Putamen (tissue), 1 donor: ENCODE measurements around the gene ARHGEF1.
"Not testable (repeated sequence)": the region's sequence is repeated elsewhere in the genome, so short reads cannot be mapped to it uniquely, and the experiment has no call there.

Experiments
- DNase-seq: peaks from one replicate; pipeline ENCODE4 v3.0.0-alpha.2; 2016; ENCODE audit warnings: low spot score

Gene ARHGEF1

DNA sequence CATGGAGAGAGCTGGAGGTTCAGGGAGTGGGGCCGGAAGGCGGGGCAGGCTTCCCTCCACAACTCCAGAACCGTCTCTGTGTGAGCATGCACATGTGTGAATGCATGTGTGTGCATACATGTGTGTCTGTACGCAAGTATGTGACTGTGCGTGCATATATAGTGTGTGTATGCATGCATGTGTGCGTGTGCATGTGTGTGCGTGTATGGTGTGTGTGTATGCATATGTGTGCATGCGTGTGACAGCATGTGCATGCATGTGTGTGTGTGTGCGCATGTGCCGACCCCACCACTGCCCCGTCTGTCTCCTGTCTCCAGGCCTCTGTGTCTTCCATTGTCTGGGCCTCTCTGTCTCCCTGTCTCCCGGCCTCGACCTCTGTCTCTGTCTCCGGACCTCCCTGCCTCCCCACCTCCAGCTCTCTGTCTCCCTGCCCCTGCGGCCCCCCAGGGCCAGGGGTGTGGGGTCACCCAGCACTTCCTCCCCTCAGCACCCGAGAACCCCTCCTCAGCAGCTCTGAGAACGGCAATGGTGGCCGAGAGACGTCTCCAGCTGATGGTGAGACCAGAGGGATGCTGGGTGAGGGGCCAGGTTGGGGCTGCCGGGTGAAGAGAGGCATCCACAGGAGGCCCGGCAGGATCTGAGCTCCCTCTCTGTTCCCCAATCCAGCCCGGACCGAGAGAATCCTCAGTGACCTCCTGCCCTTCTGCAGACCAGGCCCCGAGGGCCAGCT is 22.5 kb downstream of the ARHGEF1 start:
- DNase-seq: no peak

DNA sequence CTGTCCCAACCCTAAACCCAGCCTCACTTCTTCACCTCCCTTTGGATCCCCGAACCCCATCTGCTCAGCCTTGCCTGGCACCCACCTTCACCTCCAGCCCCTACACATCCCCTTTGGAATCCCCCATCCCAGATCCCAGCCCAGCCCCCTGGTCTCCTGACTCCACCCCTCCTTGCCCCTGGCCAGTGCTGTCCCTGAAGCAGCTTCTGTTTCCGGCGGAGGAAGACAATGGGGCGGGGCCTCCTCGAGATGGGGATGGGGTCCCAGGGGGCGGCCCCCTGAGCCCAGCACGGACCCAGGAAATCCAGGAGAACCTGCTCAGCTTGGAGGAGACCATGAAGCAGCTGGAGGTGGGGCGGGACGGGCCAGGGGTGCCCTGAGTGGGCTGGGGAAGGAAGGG is 23.3 kb downstream of the ARHGEF1 start:
- DNase-seq: no peak

DNA sequence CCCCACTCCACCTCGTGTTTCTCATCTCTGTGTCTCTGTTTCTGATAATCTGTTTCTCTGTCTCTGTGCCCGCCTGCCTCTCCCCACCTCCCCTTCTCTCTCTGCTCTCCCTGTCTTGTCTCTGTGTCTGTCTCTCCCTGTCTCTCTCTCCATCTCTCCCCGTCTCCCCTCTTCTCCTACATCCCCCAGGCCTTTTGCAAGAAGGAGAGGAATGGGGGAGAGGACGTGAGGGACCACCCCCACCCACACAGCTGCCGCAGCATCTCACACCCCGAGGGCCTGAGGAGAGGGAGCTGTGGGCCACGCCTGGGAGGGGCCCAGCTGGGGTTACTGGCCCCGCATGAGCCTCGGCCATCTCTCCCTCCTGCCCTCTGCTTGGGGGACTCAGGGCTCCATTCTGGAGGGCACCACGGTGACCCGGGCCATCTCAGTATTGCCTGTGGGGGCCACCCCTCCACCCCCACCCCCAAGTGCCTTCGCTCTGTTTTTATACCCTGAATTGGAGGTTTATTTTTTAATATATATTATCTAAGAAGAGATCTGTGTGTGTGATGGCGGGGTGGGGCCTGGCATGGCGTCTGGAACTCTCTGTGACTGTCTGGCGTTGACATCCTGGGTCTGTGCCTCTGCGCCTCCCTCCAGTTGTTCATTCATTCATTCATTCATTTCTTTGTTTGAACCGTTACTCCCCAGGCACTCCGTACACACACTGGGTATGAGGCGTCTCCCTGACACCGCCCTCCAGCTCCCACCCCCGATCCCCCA is 24.1 kb downstream of the ARHGEF1 start:
- DNase-seq: no peak

- DNase-seq: no peak
Measured at GRCh38 chr19:41907994-41908615, 25.1 kb downstream of the ARHGEF1 start.

GRCh38 chr19:41908724-41909464 is 25.9 kb downstream of the ARHGEF1 start:
- DNase-seq: no peak

DNA sequence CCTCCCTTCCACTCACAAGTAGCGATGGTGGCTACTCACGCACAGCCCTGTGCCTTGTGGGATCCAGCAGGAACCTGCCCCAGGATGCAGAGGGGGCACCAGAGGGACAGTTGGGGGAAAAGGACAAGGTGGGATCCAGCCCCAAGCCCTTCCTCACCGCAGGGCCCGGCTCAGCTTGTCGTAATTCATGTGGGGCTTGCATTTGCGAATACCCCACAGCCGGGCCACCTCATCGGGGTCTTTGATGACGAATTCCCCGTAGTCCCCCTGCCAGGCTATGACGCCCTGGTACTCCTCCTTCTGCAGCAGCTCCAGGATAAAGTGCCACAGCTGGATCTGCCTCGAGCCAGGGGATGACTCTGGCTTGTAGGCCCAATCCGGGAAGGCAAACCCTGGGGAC is 26.7 kb downstream of the ARHGEF1 start:
- no peak for DNase-seq

DNA sequence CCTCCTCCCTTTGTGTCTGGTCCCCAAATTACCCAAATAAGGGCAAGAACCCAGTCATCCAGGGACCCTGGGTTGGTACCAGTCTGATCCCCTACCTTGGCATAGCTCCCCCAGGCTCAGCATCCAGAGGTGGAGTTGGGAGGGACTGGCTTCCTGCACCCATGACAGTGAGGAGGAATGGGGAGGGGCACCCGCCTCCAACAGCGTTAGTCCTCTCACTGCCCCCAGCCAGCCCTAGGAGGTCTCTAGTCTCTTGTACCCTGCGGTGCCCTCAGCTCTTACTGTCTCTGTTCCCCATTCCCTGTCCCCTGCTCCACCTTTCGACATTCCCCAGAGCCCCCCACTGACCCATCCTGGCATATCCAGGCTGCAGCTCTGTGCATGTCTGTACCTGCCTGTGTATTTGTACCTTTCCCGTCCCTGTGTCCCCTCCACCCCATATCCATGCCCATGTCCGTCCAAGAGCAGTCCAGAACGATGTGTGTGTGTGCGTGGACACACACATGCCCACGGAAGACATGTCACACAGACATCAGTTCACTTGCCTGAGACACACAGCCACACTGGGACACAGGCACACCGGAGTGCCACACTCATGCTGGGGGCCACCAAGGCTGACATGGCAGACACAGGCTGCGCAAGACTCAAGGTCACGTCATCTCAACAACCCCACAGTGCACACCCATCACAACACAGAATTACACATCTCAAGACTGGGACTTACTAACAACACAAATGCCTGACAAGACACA is 27.4 kb downstream of the ARHGEF1 start:
- no peak for DNase-seq

- DNase-seq: no peak
Measured at GRCh38 chr19:41910992-41911888, 28.3 kb downstream of the ARHGEF1 start.

DNA sequence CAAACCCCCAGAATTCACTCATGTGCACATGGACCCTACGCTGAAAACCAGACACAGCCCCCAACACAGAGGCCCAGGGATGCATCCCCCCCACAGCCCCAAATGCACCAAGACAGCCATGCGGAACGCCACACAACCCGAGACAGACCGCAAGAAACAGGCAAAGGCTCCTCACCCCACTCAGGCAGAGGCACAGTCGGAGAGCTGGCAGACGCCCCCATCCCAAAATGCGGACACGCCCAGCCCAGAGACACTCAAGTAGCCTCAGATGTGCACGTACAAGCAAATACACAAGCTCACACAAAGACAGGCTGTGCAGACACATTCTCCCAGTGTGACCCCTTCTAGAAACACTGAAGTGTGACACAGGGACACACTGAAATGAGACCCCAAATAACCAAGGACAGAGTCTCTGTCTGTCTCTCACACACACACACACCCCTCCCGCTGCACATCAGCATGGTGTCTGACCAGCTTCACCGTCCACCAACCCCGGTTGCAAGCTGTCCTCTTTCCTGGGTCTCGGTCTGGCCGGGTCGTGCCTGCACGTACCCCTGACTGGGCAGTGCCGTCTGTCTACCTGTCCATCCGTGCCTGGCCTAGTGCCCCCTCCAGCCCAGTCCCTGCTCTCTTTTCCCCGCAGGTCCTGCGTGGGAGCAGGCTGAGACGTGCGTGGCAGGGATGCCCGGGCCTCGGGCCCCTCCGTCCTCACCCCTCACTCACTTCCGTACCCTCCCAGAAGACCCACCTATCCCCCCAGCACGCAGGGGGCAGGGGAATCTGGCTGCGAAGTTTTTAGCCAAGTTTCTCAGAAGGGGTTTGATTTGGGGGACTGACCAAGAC is 29.1 kb downstream of the ARHGEF1 start:
- DNase-seq: no peak

GRCh38 chr19:41912899-41913537 is 30.0 kb downstream of the ARHGEF1 start:
- DNase-seq: no peak

DNA sequence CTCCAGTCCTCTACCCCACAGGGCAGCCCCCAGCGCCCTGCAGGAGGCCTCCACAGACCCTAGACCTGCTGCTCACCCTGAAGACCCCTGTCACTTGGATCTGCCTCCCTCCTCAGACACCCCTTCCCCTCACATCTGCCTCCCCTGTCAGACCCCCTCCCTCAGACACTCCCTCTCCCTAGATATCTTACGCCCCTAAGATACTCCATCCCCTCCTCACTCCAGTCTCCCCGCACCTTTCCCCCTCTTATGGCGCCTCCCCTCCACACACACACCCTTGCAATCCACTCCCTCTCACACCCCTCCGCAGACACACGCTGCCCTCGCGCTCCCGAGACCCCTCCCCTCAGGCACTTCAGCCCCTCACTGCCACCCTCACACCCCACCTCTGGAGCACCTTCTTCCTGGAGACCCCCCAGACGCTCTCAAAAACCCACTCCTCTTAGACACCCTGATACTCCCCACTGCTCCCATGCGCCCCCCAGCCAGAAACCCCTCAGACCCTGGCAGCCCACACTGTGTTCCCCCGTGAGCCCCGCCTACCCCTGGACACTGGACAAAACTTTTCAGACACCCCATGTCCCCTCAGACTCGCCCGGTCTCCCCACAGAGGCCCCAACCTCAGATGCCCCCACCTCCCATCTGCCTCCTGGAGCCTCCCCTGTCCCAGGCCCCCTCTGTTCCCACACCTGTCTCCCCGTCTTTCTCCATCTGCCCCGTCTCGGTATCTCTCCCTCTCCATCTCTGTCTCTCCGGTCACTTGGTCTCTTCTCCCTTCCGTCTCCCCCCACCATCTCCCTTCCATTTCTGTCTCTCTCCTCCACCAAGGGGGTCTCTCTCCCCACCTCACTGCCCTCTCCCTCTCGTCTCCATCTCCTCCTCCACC is 30.8 kb downstream of the ARHGEF1 start:
- DNase-seq: no peak

DNA sequence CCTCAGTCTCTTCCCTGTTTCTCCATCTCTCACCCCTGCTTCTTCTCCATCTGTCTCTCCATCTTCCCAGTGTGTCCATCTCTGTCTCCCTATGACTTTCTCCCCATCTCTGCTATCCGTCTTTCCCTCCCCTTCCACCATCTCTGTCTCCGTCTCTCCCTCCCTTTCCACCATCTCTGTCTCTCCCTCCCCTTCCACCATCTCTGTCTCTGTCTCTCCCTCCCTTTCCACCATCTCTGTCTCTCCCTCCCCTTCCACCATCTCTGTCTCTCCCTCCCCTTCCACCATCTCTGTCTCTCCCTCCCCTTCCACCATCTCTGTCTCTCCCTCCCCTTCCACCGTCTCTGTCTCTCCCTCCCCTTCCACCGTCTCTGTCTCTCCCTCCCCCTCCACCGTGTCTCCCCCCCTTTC is 31.4 kb downstream of the ARHGEF1 start:
- not testable (repeated sequence) for DNase-seq

DNA sequence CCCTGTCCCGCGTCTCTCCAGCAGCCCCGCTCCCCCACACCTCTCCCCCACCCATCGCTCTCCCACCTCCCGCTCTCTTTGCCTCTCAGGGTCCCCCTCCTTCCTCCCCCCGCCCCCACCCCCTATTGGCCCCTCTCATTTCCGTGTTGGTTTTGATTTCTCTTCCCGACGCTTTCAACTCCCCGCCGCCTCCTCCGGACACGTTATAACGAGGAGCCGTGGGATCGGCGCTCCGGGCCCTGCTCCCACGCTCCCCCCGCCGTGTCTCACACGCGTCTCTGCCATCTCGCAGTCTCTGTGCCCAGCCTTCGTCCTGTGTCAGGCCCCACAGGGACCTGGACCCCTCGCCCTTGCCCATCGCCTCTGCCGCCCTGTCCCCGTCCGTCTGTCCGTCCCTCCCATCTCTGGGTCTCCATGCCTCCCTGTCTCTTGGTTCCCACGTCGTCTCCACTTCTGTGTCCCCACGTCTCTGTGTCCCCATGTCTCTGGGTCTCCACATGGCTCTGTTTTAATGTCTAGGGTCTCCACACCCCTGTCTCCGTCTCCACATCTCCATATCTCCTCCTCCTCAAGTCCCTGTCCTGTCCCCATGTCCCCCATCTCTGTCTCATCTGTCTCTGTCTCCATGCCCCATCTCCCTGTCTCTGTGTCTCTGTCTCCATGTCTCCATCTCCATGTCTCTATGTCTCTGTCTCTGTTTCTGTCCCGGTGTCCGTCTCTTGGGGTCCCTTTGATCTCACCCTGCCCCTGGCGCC is 32.2 kb downstream of the ARHGEF1 start:
- no peak for DNase-seq

- no peak for DNase-seq
Measured at GRCh38 chr19:41915776-41916414, 32.9 kb downstream of the ARHGEF1 start.

DNA sequence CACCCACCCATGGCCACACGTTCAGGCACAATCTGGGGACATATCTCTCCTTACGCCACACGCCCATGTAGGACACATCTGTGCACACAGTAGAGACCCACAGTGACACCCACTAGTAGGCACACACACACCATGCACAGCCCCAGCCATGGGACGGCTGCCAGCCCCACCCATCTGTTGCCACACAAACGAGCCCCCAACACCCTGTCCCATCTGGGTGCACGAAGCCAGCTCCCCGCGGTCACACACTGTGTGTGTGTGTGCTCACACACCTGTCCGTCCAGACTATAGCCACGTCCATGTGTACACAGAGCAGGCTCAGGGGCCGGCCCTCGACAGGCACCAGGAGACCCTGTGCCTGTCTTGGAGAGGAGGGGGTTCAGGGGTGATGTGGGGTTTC is 34.7 kb downstream of the ARHGEF1 start:
- DNase-seq: no peak

DNA sequence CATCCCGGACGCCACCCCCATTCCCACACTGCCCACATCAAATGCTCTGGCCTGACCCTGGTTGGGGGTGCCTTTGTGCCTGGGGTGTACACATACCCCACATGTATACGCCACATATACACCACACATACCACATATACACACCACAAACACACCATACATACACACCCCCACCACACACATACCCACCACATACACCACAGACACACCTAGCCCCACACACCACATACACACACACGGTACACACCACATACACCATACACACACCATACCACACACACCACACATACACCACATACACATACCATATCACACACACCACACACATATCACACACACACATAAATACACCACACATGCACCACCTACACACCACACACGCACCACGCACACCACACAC is 35.1 kb downstream of the ARHGEF1 start:
- no peak for DNase-seq
